CD4-positive, alpha-beta memory T cell (primary cell): ENCODE measurements around the gene COA1. TPM values are rescaled to one million over a fixed set of nuclear protein-coding genes. Genes with fewer than 3 reads are reported as not detected.

Experiments used
- CTCF ChIA-PET: fragments of 350-600 bp; sonication (Branson Sonifier 250); formaldehyde crosslinking; loops from one replicate; lab custom pipeline; 2021; ENCODE audit warnings: inconsistent platforms; ENCODE audit not compliant: partially characterized antibody; lab: Charles Lee
- POLR2A ChIA-PET: fragments of 350-600 bp; sonication (Branson Sonifier 250); formaldehyde crosslinking; loops from one replicate; lab custom pipeline; 2021; ENCODE audit not compliant: partially characterized antibody; lab: Charles Lee
- DNase-seq, 5 donors: peaks; one replicate each; pipeline versions ENCODE4 v3.0.0 to v3.0.0-alpha.2; 2020 to 2022; ENCODE audit warnings: mixed read lengths in 1 of 5
- H3K27ac ChIP-seq: one replicate; pipeline ENCODE4 v1.7.0; 2013; ENCODE audit warnings: low read depth, low read length
- H3K27me3 ChIP-seq: 2 replicates; pipeline ENCODE4 v1.7.0; 2013; ENCODE audit warnings: mild to moderate bottlenecking, low read length, moderate library complexity; ENCODE audit not compliant: insufficient read depth
- H3K36me3 ChIP-seq: 2 replicates; pipeline ENCODE4 v1.7.0; 2013; ENCODE audit warnings: mild to moderate bottlenecking, low read length, moderate library complexity; ENCODE audit not compliant: insufficient read depth
- H3K4me1 ChIP-seq: 2 replicates; pipeline ENCODE4 v1.7.0; 2013; ENCODE audit warnings: mild to moderate bottlenecking, low read length, moderate library complexity; ENCODE audit not compliant: insufficient read depth
- H3K4me3 ChIP-seq, 2 donors: one replicate each; pipeline ENCODE4 v1.7.0; 2013; ENCODE audit warnings: low read length in 2 of 2, mild to moderate bottlenecking in 1 of 2
- H3K9me3 ChIP-seq, 2 donors: one replicate each; pipeline ENCODE4 v1.7.0; 2013; ENCODE audit warnings: low read length in 2 of 2, control low read depth in 1 of 2; ENCODE audit not compliant: control insufficient read depth in 1 of 2
- H3K27ac Mint-ChIP-seq, 7 donors: one replicate each; pipeline ENCODE4 v1.8.0; 2020 to 2021; ENCODE audit warnings: mixed read lengths in 7 of 7, mild to moderate bottlenecking in 6 of 7, inconsistent platforms in 3 of 7, moderate library complexity in 3 of 7
- H3K27me3 Mint-ChIP-seq, 2 donors: one replicate each; pipeline ENCODE4 v1.8.0; 2020 to 2021; ENCODE audit warnings: mixed read lengths in 2 of 2
- H3K36me3 Mint-ChIP-seq, 2 donors: one replicate each; pipeline ENCODE4 v1.8.0; 2020 to 2021; ENCODE audit warnings: mixed read lengths in 2 of 2, inconsistent platforms in 1 of 2, mild to moderate bottlenecking in 1 of 2
- H3K4me1 Mint-ChIP-seq, 4 donors: one replicate each; pipeline ENCODE4 v1.8.0; 2020 to 2021; ENCODE audit warnings: mixed read lengths in 4 of 4, mild to moderate bottlenecking in 1 of 4
- H3K4me3 Mint-ChIP-seq, 8 donors: one replicate each; pipeline ENCODE4 v1.8.0; 2020 to 2021; ENCODE audit warnings: mixed read lengths in 8 of 8, mild to moderate bottlenecking in 7 of 8, moderate library complexity in 6 of 8, inconsistent platforms in 3 of 8
- H3K9me3 Mint-ChIP-seq, 8 donors: one replicate each; pipeline ENCODE4 v1.8.0; 2020 to 2021; ENCODE audit warnings: mixed read lengths in 8 of 8, mild to moderate bottlenecking in 5 of 8, inconsistent platforms in 3 of 8, moderate library complexity in 1 of 8
- intact Hi-C: fragments of 100-400 bp; cut with micrococcal nuclease; formaldehyde crosslinking; loops from one replicate; pipeline ENCODE4 v1.15.1; 2023
- polyA plus RNA-seq, 2 donors: library from polyadenylated mRNA; unstranded; fragments of 300-500 nt; fragmentation: Illumina TruSeq; gene quantifications; one replicate each; pipeline ENCODE4 v1.2.3, GENCODE V29; 2021
- total RNA-seq, 2 experiments: library from RNA; stranded (reverse); gene quantifications; one replicate each; pipeline ENCODE4 v1.2.3, GENCODE V29; 2021

Gene COA1
- total and polyA plus RNA-seq, 4 experiments from 2014 or later: 43.7 to 56.4 (median 52.6) TPM

DNA sequence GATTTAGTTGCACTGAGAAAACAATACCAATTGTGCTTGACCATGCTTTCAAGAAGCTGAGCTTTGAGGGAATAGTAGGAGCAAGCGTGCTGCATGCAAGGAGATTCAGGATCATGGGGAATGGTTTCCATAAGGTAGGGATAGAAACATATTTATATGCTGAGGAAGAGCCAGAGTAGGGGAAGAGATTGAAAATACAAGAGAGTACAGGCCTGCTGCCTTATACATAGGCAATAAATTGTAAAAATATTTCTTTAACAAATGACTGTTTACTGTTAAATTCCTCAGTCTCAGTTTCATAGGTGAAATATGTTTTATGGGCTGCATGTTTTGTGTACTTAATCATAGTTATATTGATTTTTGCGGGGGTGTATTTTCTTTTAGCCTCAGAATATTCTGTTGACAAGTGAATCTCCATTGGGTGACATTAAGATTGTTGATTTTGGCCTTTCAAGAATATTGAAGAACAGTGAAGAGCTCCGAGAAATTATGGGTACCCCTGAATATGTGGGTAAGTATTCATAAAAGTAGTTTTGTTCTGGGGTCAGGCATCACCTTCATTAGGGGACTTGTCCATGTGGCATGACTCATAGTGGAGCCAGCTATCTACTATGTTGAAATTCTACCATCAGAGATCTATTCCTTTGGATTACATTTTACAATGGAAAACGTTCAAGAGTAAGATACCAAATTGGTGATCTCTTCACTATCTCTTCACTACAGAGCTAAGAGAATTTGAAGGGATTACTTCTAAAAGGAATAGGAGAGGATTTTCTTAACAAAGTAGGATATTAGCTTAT, 109.9 kb downstream of the COA1 start:
- Histone ChIP-seq H3K36me3 (peaks cover 38% of the 10 kb centered on the region), H3K4me1 (peaks cover 99% of the 10 kb centered on the region), H3K9me3 (no peaks in the 10 kb centered on the region), H3K27me3 (no peaks in the 10 kb centered on the region), H3K27ac (no peak overlapping the region), H3K4me3 (no peak overlapping the region)
- POLR2A ChIA-PET: interaction anchor here (0.6 to 6.7 kb wide), 9 partner anchors 10 to 60 kb away, joined by 3 to 39 read pairs (median 5); partner anchors contain the start of gene STK17A
- H3K36me3 Mint-ChIP-seq: peaks cover 28 to 50% of the 10 kb centered on the region in 2 donors
- CTCF ChIA-PET: interaction anchor here (0.9 to 5.5 kb wide), 8 partner anchors 11 to 81 kb away, joined by 3 to 46 read pairs (median 4); partner anchors contain the start of gene STK17A
- no peak overlapping the region for H3K4me3 Mint-ChIP-seq
- no peaks in the 10 kb centered on the region for H3K9me3 Mint-ChIP-seq
- intact Hi-C loops: no loop called here
- H3K4me1 Mint-ChIP-seq: peaks cover 0 to 55% (median 37%) of the 10 kb centered on the region in 4 donors
- H3K27ac Mint-ChIP-seq: no peak overlapping the region
- no peak for DNase-seq
- H3K27me3 Mint-ChIP-seq: no peaks in the 10 kb centered on the region

DNA sequence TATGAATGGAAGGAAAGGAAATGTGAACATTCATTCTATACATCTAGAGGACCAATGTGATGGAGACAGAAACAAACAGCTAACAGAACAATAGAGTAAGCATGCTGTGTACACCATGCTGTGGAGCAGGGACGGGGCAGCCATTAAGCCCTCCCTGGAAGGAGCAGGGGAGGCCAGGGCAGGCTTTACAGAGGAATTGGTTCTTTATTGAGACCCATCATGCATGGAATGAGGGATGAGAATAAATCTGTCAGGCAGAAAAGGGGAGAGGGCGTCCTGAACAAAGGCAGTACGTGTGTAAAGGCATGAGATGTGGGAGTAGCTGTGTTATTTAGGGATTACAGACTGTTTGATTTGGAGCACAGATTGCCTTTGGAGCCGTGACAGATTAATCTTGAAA, 111.2 kb downstream of the COA1 start:
- H3K4me1 Mint-ChIP-seq: peaks cover 5 to 52% (median 37%) of the 10 kb centered on the region in 4 donors
- intact Hi-C loops: no loop called here
- ChIA-PET POLR2A (interaction anchor here (0.8 to 6.7 kb wide), 6 partner anchors 30 to 216 kb away, joined by 3 to 39 read pairs (median 3); partner anchors contain the start of gene STK17A), CTCF (interaction anchor here (1.4 to 1.5 kb wide), 3 partner anchors 12 to 81 kb away, joined by 3 to 11 read pairs (median 11); partner anchors contain the start of gene STK17A)
- H3K4me3 Mint-ChIP-seq: no peak overlapping the region
- H3K36me3 Mint-ChIP-seq: peaks cover 31 to 49% of the 10 kb centered on the region in 2 donors
- Histone ChIP-seq H3K36me3 (peaks cover 32% of the 10 kb centered on the region), H3K4me3 (no peak overlapping the region), H3K27ac (no peak overlapping the region), H3K4me1 (peaks cover 99% of the 10 kb centered on the region), H3K27me3 (no peaks in the 10 kb centered on the region), H3K9me3 (no peaks in the 10 kb centered on the region)
- DNase-seq: no peak
- no peaks in the 10 kb centered on the region for H3K9me3 Mint-ChIP-seq
- no peak overlapping the region for H3K27ac Mint-ChIP-seq
- H3K27me3 Mint-ChIP-seq: no peaks in the 10 kb centered on the region

DNA sequence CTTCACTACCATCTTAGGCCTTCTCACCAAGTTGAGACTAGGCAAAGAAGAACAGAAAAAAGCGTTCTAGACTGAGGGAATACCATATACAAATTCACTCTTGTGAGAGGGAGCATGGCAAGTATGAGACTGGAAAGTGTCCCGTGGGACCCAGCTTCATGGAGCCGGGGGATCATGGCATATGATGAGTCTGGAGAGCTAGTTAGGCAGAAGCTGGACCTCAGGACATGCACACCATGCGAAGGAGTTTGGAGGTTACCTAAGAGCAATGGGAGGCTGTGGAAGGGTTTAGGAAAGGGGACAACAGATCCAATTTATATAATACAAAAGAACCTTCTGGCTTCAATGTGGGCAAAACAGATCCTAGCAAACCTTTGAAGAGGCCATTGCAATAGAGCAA, 112.3 kb downstream of the COA1 start:
- H3K27me3 Mint-ChIP-seq: no peaks in the 10 kb centered on the region
- peaks cover 16 to 52% (median 38%) of the 10 kb centered on the region in 4 donors for H3K4me1 Mint-ChIP-seq
- Histone ChIP-seq H3K9me3 (no peaks in the 10 kb centered on the region), H3K27ac (no peak overlapping the region), H3K4me1 (peaks cover 99% of the 10 kb centered on the region), H3K4me3 (no peak overlapping the region), H3K27me3 (no peaks in the 10 kb centered on the region), H3K36me3 (peaks cover 31% of the 10 kb centered on the region)
- intact Hi-C loops: no loop called here
- CTCF ChIA-PET: interaction anchor here (1.3 to 3.5 kb wide), 3 partner anchors 35 to 114 kb away, joined by 3 to 22 read pairs (median 11); partner anchors contain the start of gene STK17A
- H3K4me3 Mint-ChIP-seq: no peak overlapping the region
- no peaks in the 10 kb centered on the region for H3K9me3 Mint-ChIP-seq
- DNase-seq: no peak
- H3K27ac Mint-ChIP-seq: no peak overlapping the region
- peaks cover 35 to 49% of the 10 kb centered on the region in 2 donors for H3K36me3 Mint-ChIP-seq
- POLR2A ChIA-PET: interaction anchor here (0.7 to 6.7 kb wide), 7 partner anchors 11 to 217 kb away, joined by 3 to 39 read pairs (median 3); partner anchors contain the start of gene STK17A

DNA sequence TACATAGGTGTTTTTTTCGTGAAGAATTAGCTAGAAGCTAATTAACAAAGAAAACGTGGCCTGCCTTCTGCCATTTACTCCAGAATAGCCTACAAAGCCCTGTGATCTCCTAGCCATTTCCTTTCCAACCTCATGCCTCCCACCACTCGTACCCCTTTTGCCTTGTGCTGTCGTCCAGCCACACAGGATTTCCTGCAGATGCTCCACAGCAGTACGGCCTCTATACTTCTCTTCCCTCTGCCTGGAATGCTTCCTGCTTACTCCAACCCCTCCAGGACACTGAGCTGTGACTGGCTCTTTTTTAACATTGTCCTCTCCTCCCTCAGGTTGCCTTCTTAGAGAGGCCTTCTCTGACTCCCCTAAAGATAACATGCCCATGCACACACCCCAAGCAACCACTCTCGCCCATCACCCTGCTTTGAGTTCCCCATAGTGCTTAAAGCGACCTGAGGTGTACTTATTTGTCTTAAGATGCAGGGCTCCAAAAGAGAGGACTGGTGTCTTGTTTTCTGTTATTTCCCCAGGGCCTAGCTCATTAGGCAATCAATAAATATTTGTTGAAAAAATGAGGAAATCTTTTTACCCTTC, 113.7 kb downstream of the COA1 start:
- H3K27ac ChIP-seq: no peak overlapping the region

DNA sequence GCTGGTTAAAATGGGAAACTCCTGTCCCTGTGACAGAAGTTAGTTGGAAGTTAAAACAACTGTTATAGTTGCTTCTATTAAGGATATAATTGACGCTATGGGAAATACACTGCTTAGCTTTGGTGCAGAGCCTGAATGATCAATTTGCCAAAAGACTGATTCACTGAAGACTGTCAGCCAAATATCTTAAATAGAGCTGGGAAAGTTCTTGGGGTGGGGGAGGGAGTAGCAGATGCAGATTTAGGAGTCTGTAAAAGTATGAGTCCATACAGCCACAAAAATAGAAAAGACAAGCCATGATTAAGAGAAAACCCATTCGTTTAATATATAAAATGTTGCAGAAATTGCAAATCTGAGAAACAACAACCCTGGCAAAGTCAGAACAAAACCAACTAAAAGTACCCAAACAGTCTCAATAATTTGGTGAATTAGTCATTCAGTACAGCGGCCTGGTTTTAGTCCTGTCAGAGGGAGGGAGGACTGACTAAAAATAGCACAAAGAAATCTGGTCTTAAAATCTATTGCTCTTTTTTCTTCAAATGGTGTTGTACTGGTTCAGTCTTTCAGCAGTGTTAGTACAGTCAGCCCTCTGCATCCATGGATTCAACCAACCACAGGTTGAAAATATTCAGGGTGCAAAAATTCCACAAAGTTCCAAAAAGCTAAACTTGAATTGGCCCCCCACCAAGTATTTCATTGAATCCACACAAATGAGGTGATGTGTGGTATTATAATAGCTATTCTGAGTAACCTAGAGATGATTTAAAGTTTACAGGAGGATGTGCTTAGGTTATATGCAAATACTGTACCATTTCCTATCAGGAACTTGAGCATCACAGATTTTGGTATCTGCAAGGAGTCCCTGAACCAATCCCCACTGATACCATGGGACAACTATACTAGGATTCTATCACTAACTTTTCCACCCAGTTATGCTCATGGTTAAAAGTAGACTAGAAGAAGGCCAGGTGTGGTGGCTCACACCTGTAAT, 116.4 kb downstream of the COA1 start:
- H3K27ac Mint-ChIP-seq: peak overlapping the region; percentile 86 to 90 (median 87)
- no peaks in the 10 kb centered on the region for H3K27me3 Mint-ChIP-seq
- peaks cover 53 to 71% of the 10 kb centered on the region in 2 donors for H3K36me3 Mint-ChIP-seq
- CTCF ChIA-PET: interaction anchor here (0.9 to 2.2 kb wide), 2 partner anchors 30 to 87 kb away, joined by 3 to 7 read pairs; partner anchors contain the start of gene STK17A
- no peaks in the 10 kb centered on the region for H3K9me3 ChIP-seq
- H3K9me3 Mint-ChIP-seq: no peaks in the 10 kb centered on the region
- POLR2A ChIA-PET: interaction anchor here (1.1 to 3.8 kb wide), 5 partner anchors 9 to 87 kb away, joined by 3 to 20 read pairs (median 6); partner anchors contain the start of gene STK17A
- no peaks in the 10 kb centered on the region for H3K27me3 ChIP-seq
- H3K36me3 ChIP-seq: peaks cover 47% of the 10 kb centered on the region
- no peak for DNase-seq
- H3K4me1 Mint-ChIP-seq: peaks cover 43 to 64% (median 48%) of the 10 kb centered on the region in 4 donors
- no peak overlapping the region for H3K4me3 ChIP-seq
- intact Hi-C loops: loop anchor here (2.0 to 5.0 kb wide), 3 partner anchors 14 to 34 kb away; no protein-coding TSS in a partner anchor
- H3K4me1 ChIP-seq: peaks cover 90% of the 10 kb centered on the region
- H3K27ac ChIP-seq: peak overlapping the region; percentile 11
- peak overlapping the region in 7 of 8 donors; percentile 5 to 83 (median 51) for H3K4me3 Mint-ChIP-seq

More for the DNA sequence above, 113.7 kb downstream of the COA1 start:
- Histone ChIP-seq H3K4me1 (peaks cover 98% of the 10 kb centered on the region), H3K4me3 (no peak overlapping the region), H3K9me3 (no peaks in the 10 kb centered on the region), H3K36me3 (peaks cover 39% of the 10 kb centered on the region), H3K27me3 (no peaks in the 10 kb centered on the region)
- Mint-ChIP-seq H3K9me3 (no peaks in the 10 kb centered on the region), H3K4me3 (peak overlapping the region in 5 of 8 donors; percentile 3 to 34 (median 23)), H3K27ac (peak overlapping the region in 6 of 7 donors; percentile 76 to 92 (median 84)), H3K36me3 (peaks cover 34 to 49% of the 10 kb centered on the region in 2 donors), H3K27me3 (no peaks in the 10 kb centered on the region), H3K4me1 (peaks cover 23 to 48% (median 34%) of the 10 kb centered on the region in 4 donors)
- ChIA-PET POLR2A (interaction anchor here (0.6 to 3.8 kb wide), 5 partner anchors 12 to 99 kb away, joined by 4 to 20 read pairs (median 8); partner anchors contain the start of gene STK17A), CTCF (interaction anchor here (0.7 to 3.5 kb wide), 4 partner anchors 23 to 85 kb away, joined by 3 to 22 read pairs (median 3); partner anchors contain the start of gene STK17A)
- DNase-seq: no peak
- intact Hi-C loops: no loop called here

DNA sequence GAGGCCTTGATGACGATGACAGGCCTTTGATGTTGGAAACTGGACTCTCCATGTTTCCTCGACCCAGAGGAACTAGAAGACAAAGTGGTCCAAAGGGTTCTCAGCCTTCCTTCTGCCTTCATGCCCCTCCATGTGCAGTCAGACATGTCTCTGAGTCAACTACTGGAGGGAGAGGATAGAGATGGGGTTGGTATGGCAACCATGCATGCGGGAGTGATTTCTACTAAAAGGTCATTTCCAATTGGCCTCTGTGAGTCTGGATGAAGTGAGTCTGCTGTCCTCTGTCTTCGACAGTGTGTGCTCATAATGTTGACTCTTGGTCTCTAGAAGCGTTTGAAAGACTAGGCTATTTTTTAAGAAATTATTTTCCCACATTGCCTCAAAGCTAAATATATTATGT, 117.2 kb downstream of the COA1 start:
- intact Hi-C loops: loop anchor here (2.0 to 5.0 kb wide), 3 partner anchors 13 to 35 kb away; no protein-coding TSS in a partner anchor
- H3K9me3 Mint-ChIP-seq: no peaks in the 10 kb centered on the region
- Histone ChIP-seq H3K27me3 (no peaks in the 10 kb centered on the region), H3K4me1 (peaks cover 89% of the 10 kb centered on the region), H3K9me3 (no peaks in the 10 kb centered on the region), H3K4me3 (no peak overlapping the region), H3K36me3 (peaks cover 47% of the 10 kb centered on the region), H3K27ac (peak overlapping the region; percentile 11)
- peaks cover 53 to 73% of the 10 kb centered on the region in 2 donors for H3K36me3 Mint-ChIP-seq
- H3K27ac Mint-ChIP-seq: peak overlapping the region in 6 of 7 donors; percentile 52 to 86 (median 71)
- POLR2A ChIA-PET: interaction anchor here (0.8 to 3.8 kb wide), 3 partner anchors 25 to 38 kb away, joined by 3 to 20 read pairs (median 5); no protein-coding TSS in a partner anchor
- DNase-seq: no peak
- no peaks in the 10 kb centered on the region for H3K27me3 Mint-ChIP-seq
- CTCF ChIA-PET: interaction anchor here (0.9 to 2.2 kb wide), 2 partner anchors 29 to 88 kb away, joined by 3 to 7 read pairs; partner anchors contain the start of gene STK17A
- H3K4me3 Mint-ChIP-seq: peak overlapping the region in 3 of 8 donors; percentile 60 to 83 (median 75)
- peaks cover 46 to 64% (median 50%) of the 10 kb centered on the region in 4 donors for H3K4me1 Mint-ChIP-seq
